Natural killer cell (primary cell): ENCODE measurements around the gene LMOD1. TPM values are rescaled to one million over a fixed set of nuclear protein-coding genes. Genes with fewer than 3 reads are reported as not detected.

Source experiments
- ATAC-seq, 3 donors: fragments of 150-1000 bp in 2 of 3; fragments of 200-7000 bp in 1 of 3; cut with Tn5 transposase; 1 replicate in 1 of 3; 2 replicates in 2 of 3; pipeline ENCODE4 v1.10.0; 2021; ENCODE audit warnings: mild to moderate bottlenecking in 2 of 3, moderate library complexity in 2 of 3
- DNase-seq, 2 donors: peaks; one replicate each; pipeline versions ENCODE4 v3.0.0 to v3.0.0-alpha.2; 2013 to 2021; ENCODE audit warnings: mixed read lengths in 1 of 2
- H3K27ac ChIP-seq: one replicate; pipeline ENCODE4 v1.5.1; 2013; ENCODE audit warnings: mild to moderate bottlenecking, low read length
- H3K27me3 ChIP-seq: one replicate; pipeline ENCODE4 v1.6.1; 2013; ENCODE audit warnings: low read length; ENCODE audit not compliant: control insufficient read depth, insufficient read depth
- H3K36me3 ChIP-seq: one replicate; pipeline ENCODE4 v1.6.1; 2013; ENCODE audit warnings: low read length; ENCODE audit not compliant: control insufficient read depth, insufficient read depth
- H3K4me1 ChIP-seq: one replicate; pipeline ENCODE4 v1.6.1; 2013; ENCODE audit warnings: low read length; ENCODE audit not compliant: control insufficient read depth, insufficient read depth
- H3K4me3 ChIP-seq: one replicate; pipeline ENCODE4 v1.5.1; 2013; ENCODE audit warnings: low read length
- H3K9me3 ChIP-seq: one replicate; pipeline ENCODE4 v1.6.1; 2013; ENCODE audit warnings: low read length; ENCODE audit not compliant: control insufficient read depth, insufficient read depth
- H3K27ac Mint-ChIP-seq, 2 donors: one replicate each; pipeline ENCODE4 v1.8.0; 2022; ENCODE audit warnings: mild to moderate bottlenecking in 2 of 2, mixed read lengths in 2 of 2, moderate library complexity in 1 of 2
- H3K27me3 Mint-ChIP-seq, 2 donors: one replicate each; pipeline ENCODE4 v1.8.0; 2022; ENCODE audit warnings: low read depth in 2 of 2, mixed read lengths in 2 of 2
- H3K36me3 Mint-ChIP-seq: one replicate; pipeline ENCODE4 v1.8.0; 2022; ENCODE audit warnings: mixed read lengths
- H3K4me1 Mint-ChIP-seq, 2 donors: one replicate each; pipeline ENCODE4 v1.8.0; 2022; ENCODE audit warnings: mixed read lengths in 2 of 2
- H3K4me3 Mint-ChIP-seq: one replicate; pipeline ENCODE4 v1.8.0; 2022; ENCODE audit warnings: mild to moderate bottlenecking, moderate library complexity, mixed read lengths
- H3K9me3 Mint-ChIP-seq, 2 donors: one replicate each; pipeline ENCODE4 v1.8.0; 2022; ENCODE audit warnings: mixed read lengths in 2 of 2
- CTCF ChIP-seq: fragments of 200-600 bp; IDR thresholded peaks from one replicate; pipeline ENCODE4 v1.8.0; 2022; ENCODE audit warnings: antibody characterized with exemption
- WGBS: methylation state at CpG from one replicate; pipeline ENCODE4 v1.1.7; 2013; ENCODE audit warnings: missing lambda C conversion rate; ENCODE audit not compliant: insufficient coverage; 5-methylcytosine and 5-hydroxymethylcytosine counted together
- intact Hi-C: fragments of 100-400 bp; cut with micrococcal nuclease; formaldehyde crosslinking; loops from one replicate; pipeline ENCODE4 v1.14.2; 2022
- total RNA-seq, 4 donors: library from RNA; stranded (reverse); fragments of 120-200 nt in 1 of 4; gene quantifications; one replicate each; pipeline versions ENCODE4 v1.2.3 to v1.2.4, GENCODE V29; 2013 to 2022

The LMOD1 gene
- total RNA-seq, 3 donors from 2014 or later (not counting 1 experiment from before 2014, with no cell fraction given): not detected

GRCh38 chr1:201887116-201887866 is 59.1 kb downstream of the LMOD1 start:
- Histone ChIP-seq H3K27me3 (peaks cover 29% of the 10 kb centered on the region), H3K9me3 (no peaks in the 10 kb centered on the region), H3K4me1 (peaks cover 26% of the 10 kb centered on the region), H3K36me3 (no peaks in the 10 kb centered on the region), H3K27ac (no peak overlapping the region), H3K4me3 (no peak overlapping the region)
- DNase-seq (no peak), ATAC-seq (no peak)
- WGBS: 86% methylated on average over 5 of the region's 5 CpGs
- Mint-ChIP-seq H3K27me3 (peaks cover 6 to 39% of the 10 kb centered on the region in 2 donors), H3K4me1 (peaks cover 0 to 5% of the 10 kb centered on the region in 2 donors), H3K36me3 (no peaks in the 10 kb centered on the region), H3K9me3 (no peaks in the 10 kb centered on the region), H3K4me3 (peak overlapping the region; percentile 67), H3K27ac (no peak overlapping the region)
- no peak for TF ChIP-seq CTCF
- intact Hi-C loops: no loop called here

GRCh38 chr1:201886103-201886885 is 60.1 kb downstream of the LMOD1 start:
- H3K36me3 Mint-ChIP-seq: no peaks in the 10 kb centered on the region
- TF ChIP-seq CTCF: no peak
- Histone ChIP-seq H3K36me3 (no peaks in the 10 kb centered on the region), H3K27me3 (peaks cover 29% of the 10 kb centered on the region), H3K27ac (no peak overlapping the region), H3K9me3 (no peaks in the 10 kb centered on the region), H3K4me3 (no peak overlapping the region), H3K4me1 (peaks cover 26% of the 10 kb centered on the region)
- no peak for DNase-seq
- intact Hi-C loops: no loop called here
- H3K4me3 Mint-ChIP-seq: no peak overlapping the region
- no peak overlapping the region for H3K27ac Mint-ChIP-seq
- H3K27me3 Mint-ChIP-seq: peaks cover 6 to 35% of the 10 kb centered on the region in 2 donors
- ATAC-seq: no peak
- WGBS: 93% methylated on average over 9 of the region's 9 CpGs
- peaks cover 0 to 9% of the 10 kb centered on the region in 2 donors for H3K4me1 Mint-ChIP-seq
- no peaks in the 10 kb centered on the region for H3K9me3 Mint-ChIP-seq

GRCh38 chr1:201885531-201886075 is 60.7 kb downstream of the LMOD1 start:
- intact Hi-C loops: no loop called here
- H3K27me3 Mint-ChIP-seq: peaks cover 6 to 32% of the 10 kb centered on the region in 2 donors
- DNase-seq (no peak), ATAC-seq (no peak)
- H3K36me3 Mint-ChIP-seq: no peaks in the 10 kb centered on the region
- 88% methylated on average over 6 of the region's 6 CpGs for WGBS
- no peak overlapping the region for H3K27ac Mint-ChIP-seq
- no peaks in the 10 kb centered on the region for H3K9me3 Mint-ChIP-seq
- TF ChIP-seq CTCF: no peak
- Histone ChIP-seq H3K27me3 (peaks cover 27% of the 10 kb centered on the region), H3K9me3 (no peaks in the 10 kb centered on the region), H3K4me1 (peaks cover 26% of the 10 kb centered on the region), H3K36me3 (no peaks in the 10 kb centered on the region), H3K27ac (no peak overlapping the region), H3K4me3 (no peak overlapping the region)
- H3K4me3 Mint-ChIP-seq: no peak overlapping the region
- peaks cover 0 to 9% of the 10 kb centered on the region in 2 donors for H3K4me1 Mint-ChIP-seq
